Measurements from ENCODE around the gene CARHSP1.
"Not testable (repeated sequence)": the region's sequence is repeated elsewhere in the genome, so short reads cannot be mapped to it uniquely, and the experiment has no call there.

CARHSP1 gene

GRCh38 chr16:8872967-8873865, 4.4 kb upstream of the CARHSP1 start:
- H3K4me3 ChIP-seq (ENCODE audit: low read length) = no peak overlapping the region
- H3K18ac ChIP-seq (ENCODE audit: low read length) = no peak overlapping the region
- no peak overlapping the region for H2BK15ac ChIP-seq (replicated peaks; ENCODE audit: low read depth)
- H3K79me1 ChIP-seq (ENCODE audit: low read length) = no peaks in the 10 kb centered on the region
- no peak overlapping the region for H3K23ac ChIP-seq (ENCODE audit: low read length)
- WGBS (ENCODE audit: extremely low coverage, insufficient coverage, low lambda C conversion rate) = no CpG with 5 or more reads among the region's 22 CpGs
- H2BK5ac ChIP-seq (ENCODE audit: low read length) = no peak overlapping the region
- no peak overlapping the region for H2BK120ac ChIP-seq (ENCODE audit: low read depth, low read length)
- no peak overlapping the region for H3K56ac ChIP-seq (ENCODE audit: low read length)
- H3K9ac ChIP-seq (ENCODE audit: low read length) = no peak overlapping the region
- no peaks in the 10 kb centered on the region for H3K27me3 ChIP-seq (ENCODE audit: insufficient read depth, low read length, poor library complexity)
- no peaks in the 10 kb centered on the region for H3K4me1 ChIP-seq (ENCODE audit: control insufficient read depth, low read depth, low read length)
- H4K5ac ChIP-seq (ENCODE audit: low read length) = no peak overlapping the region
- no peak overlapping the region for H2AK5ac ChIP-seq (ENCODE audit: low read length)
- H3K36me3 ChIP-seq (ENCODE audit: control insufficient read depth, insufficient read depth, low read length) = no peaks in the 10 kb centered on the region
- H3K4me2 ChIP-seq (ENCODE audit: low read length) = no peak overlapping the region
- H3K79me2 ChIP-seq (ENCODE audit: control insufficient read depth, insufficient read depth, low read length) = no peaks in the 10 kb centered on the region
- H3K4ac ChIP-seq (ENCODE audit: low read depth, low read length) = no peak overlapping the region
- DNase-seq = no peak
- H4K8ac ChIP-seq (ENCODE audit: low read depth, low read length) = no peak overlapping the region
- no peak overlapping the region for H3K27ac ChIP-seq (ENCODE audit: low read depth, low read length)

GRCh38 chr16:8872071-8872470, 3.3 kb upstream of the CARHSP1 start:
- Histone ChIP-seq H2BK5ac (ENCODE audit: low read length) (no peak overlapping the region), H3K56ac (ENCODE audit: low read length) (no peak overlapping the region), H3K27ac (ENCODE audit: low read depth, low read length) (no peak overlapping the region), H2AK5ac (ENCODE audit: low read length) (no peak overlapping the region), H4K5ac (ENCODE audit: low read length) (no peak overlapping the region), H3K36me3 (ENCODE audit: control insufficient read depth, insufficient read depth, low read length) (no peaks in the 10 kb centered on the region), H3K9ac (ENCODE audit: low read length) (no peak overlapping the region), H3K27me3 (ENCODE audit: insufficient read depth, low read length, poor library complexity) (no peaks in the 10 kb centered on the region), H3K4me3 (ENCODE audit: low read length) (no peak overlapping the region), H3K23ac (ENCODE audit: low read length) (no peak overlapping the region), H3K4ac (ENCODE audit: low read depth, low read length) (no peak overlapping the region), H3K4me1 (ENCODE audit: control insufficient read depth, low read depth, low read length) (no peaks in the 10 kb centered on the region), H2BK120ac (ENCODE audit: low read depth, low read length) (no peak overlapping the region), H3K4me2 (ENCODE audit: low read length) (no peak overlapping the region), H3K18ac (ENCODE audit: low read length) (no peak overlapping the region), H3K79me2 (ENCODE audit: control insufficient read depth, insufficient read depth, low read length) (peaks cover 11% of the 10 kb centered on the region), H4K8ac (ENCODE audit: low read depth, low read length) (no peak overlapping the region), H3K79me1 (ENCODE audit: low read length) (peaks cover under 1% of the 10 kb centered on the region), H2BK15ac (replicated peaks; ENCODE audit: low read depth) (no peak overlapping the region)
- DNase-seq = no peak
- WGBS (ENCODE audit: extremely low coverage, insufficient coverage, low lambda C conversion rate) = no CpG with 5 or more reads among the region's 5 CpGs

DNA sequence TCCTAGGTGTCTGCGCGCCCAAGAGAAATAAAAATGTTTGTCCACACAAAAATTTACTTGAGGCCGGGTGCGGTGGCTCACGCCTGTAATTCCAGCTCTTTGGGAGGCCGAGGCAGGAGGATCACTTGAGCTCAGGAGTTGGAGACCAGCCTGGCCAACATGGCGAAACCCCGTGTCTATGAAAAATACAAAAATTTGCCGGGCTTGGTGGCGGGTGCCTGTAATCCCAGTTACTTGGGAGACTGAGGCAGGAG, 1.1 kb upstream of the CARHSP1 start:
- not testable (repeated sequence) for H3K27ac ChIP-seq (ENCODE audit: low read depth, low read length); H3K56ac ChIP-seq (ENCODE audit: low read length); H3K4me1 ChIP-seq (ENCODE audit: control insufficient read depth, low read depth, low read length); H2BK15ac ChIP-seq (replicated peaks; ENCODE audit: low read depth); H3K23ac ChIP-seq (ENCODE audit: low read length); H4K8ac ChIP-seq (ENCODE audit: low read depth, low read length); H3K4me3 ChIP-seq (ENCODE audit: low read length); H3K4ac ChIP-seq (ENCODE audit: low read depth, low read length); H2BK120ac ChIP-seq (ENCODE audit: low read depth, low read length); H3K18ac ChIP-seq (ENCODE audit: low read length); H3K4me2 ChIP-seq (ENCODE audit: low read length); H3K36me3 ChIP-seq (ENCODE audit: control insufficient read depth, insufficient read depth, low read length); H2BK5ac ChIP-seq (ENCODE audit: low read length); H3K79me1 ChIP-seq (ENCODE audit: low read length); H2AK5ac ChIP-seq (ENCODE audit: low read length); DNase-seq; H3K27me3 ChIP-seq (ENCODE audit: insufficient read depth, low read length, poor library complexity); H4K5ac ChIP-seq (ENCODE audit: low read length)
- Histone ChIP-seq H3K79me2 (ENCODE audit: control insufficient read depth, insufficient read depth, low read length) (peaks cover 27% of the 10 kb centered on the region), H3K9ac (ENCODE audit: low read length) (peak overlapping the region; percentile 78)
- no CpG with 5 or more reads among the region's 10 CpGs for WGBS (ENCODE audit: extremely low coverage, insufficient coverage, low lambda C conversion rate)

GRCh38 chr16:8869212-8869987, 594 bp upstream of the CARHSP1 start:
- Histone ChIP-seq H3K4me2 (ENCODE audit: low read length) (peak overlapping the region; percentile 41), H3K27ac (ENCODE audit: low read depth, low read length) (no peak overlapping the region), H3K4me1 (ENCODE audit: control insufficient read depth, low read depth, low read length) (peaks cover 12% of the 10 kb centered on the region), H4K5ac (ENCODE audit: low read length) (no peak overlapping the region), H2AK5ac (ENCODE audit: low read length) (no peak overlapping the region), H3K23ac (ENCODE audit: low read length) (no peak overlapping the region), H2BK120ac (ENCODE audit: low read depth, low read length) (no peak overlapping the region), H4K8ac (ENCODE audit: low read depth, low read length) (no peak overlapping the region), H3K4ac (ENCODE audit: low read depth, low read length) (no peak overlapping the region), H2BK15ac (replicated peaks; ENCODE audit: low read depth) (no peak overlapping the region), H3K9ac (ENCODE audit: low read length) (peak overlapping the region; percentile 78), H3K79me1 (ENCODE audit: low read length) (peaks cover 10% of the 10 kb centered on the region), H3K27me3 (ENCODE audit: insufficient read depth, low read length, poor library complexity) (no peaks in the 10 kb centered on the region), H2BK5ac (ENCODE audit: low read length) (no peak overlapping the region), H3K4me3 (ENCODE audit: low read length) (no peak overlapping the region), H3K18ac (ENCODE audit: low read length) (no peak overlapping the region), H3K56ac (ENCODE audit: low read length) (peak overlapping the region; percentile 78), H3K36me3 (ENCODE audit: control insufficient read depth, insufficient read depth, low read length) (no peaks in the 10 kb centered on the region), H3K79me2 (ENCODE audit: control insufficient read depth, insufficient read depth, low read length) (peaks cover 33% of the 10 kb centered on the region)
- WGBS (ENCODE audit: extremely low coverage, insufficient coverage, low lambda C conversion rate) = no CpG with 5 or more reads among the region's 37 CpGs
- DNase-seq = peak; percentile 67

DNA sequence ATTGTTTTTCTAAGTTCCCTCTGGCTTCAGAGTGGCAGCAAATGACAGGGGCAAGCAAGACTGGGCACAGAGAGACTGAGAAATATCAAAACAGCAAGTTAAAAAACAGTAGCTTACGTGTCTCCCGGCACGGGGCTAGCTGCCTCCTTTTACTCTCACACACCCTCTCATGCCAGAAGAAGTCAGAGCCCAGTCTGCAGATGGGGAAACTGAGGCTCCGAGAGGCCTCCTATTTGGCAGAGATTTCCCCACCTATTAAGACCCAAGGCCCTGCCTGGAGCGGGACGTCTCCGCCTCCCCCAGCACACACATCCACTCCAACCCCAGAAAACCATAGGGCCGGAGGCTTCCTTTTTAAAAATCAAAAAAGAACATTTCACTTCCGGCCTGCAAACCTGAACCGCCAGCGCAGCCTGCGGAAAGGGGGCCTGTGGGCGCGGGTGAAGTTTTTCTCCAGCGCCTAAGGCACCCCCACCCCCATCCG, 832 bp downstream of the CARHSP1 start:
- no peak overlapping the region for H2BK5ac ChIP-seq (ENCODE audit: low read length)
- no peak overlapping the region for H2BK15ac ChIP-seq (replicated peaks; ENCODE audit: low read depth)
- no peak overlapping the region for H2BK120ac ChIP-seq (ENCODE audit: low read depth, low read length)
- peaks cover 47% of the 10 kb centered on the region for H3K79me2 ChIP-seq (ENCODE audit: control insufficient read depth, insufficient read depth, low read length)
- no peak overlapping the region for H4K5ac ChIP-seq (ENCODE audit: low read length)
- H3K4ac ChIP-seq (ENCODE audit: low read depth, low read length) = no peak overlapping the region
- H3K4me2 ChIP-seq (ENCODE audit: low read length) = peak overlapping the region; percentile 100
- H3K27me3 ChIP-seq (ENCODE audit: insufficient read depth, low read length, poor library complexity) = no peaks in the 10 kb centered on the region
- peaks cover 17% of the 10 kb centered on the region for H3K79me1 ChIP-seq (ENCODE audit: low read length)
- no peak overlapping the region for H3K23ac ChIP-seq (ENCODE audit: low read length)
- peak; percentile 37 for DNase-seq
- H3K4me3 ChIP-seq (ENCODE audit: low read length) = peak overlapping the region; percentile 22
- H4K8ac ChIP-seq (ENCODE audit: low read depth, low read length) = no peak overlapping the region
- H2AK5ac ChIP-seq (ENCODE audit: low read length) = no peak overlapping the region
- no CpG with 5 or more reads among the region's 16 CpGs for WGBS (ENCODE audit: extremely low coverage, insufficient coverage, low lambda C conversion rate)
- no peaks in the 10 kb centered on the region for H3K36me3 ChIP-seq (ENCODE audit: control insufficient read depth, insufficient read depth, low read length)
- peak overlapping the region; percentile 96 for H3K27ac ChIP-seq (ENCODE audit: low read depth, low read length)
- peak overlapping the region; percentile 92 for H3K56ac ChIP-seq (ENCODE audit: low read length)
- peaks cover 20% of the 10 kb centered on the region for H3K4me1 ChIP-seq (ENCODE audit: control insufficient read depth, low read depth, low read length)
- peak overlapping the region; percentile 89 for H3K18ac ChIP-seq (ENCODE audit: low read length)
- H3K9ac ChIP-seq (ENCODE audit: low read length) = peak overlapping the region; percentile 98

All from mesendoderm (in vitro differentiated cells).